BE2C (cell line): ENCODE measurements around the gene RAB22A.

Source experiments
- DNase-seq: peaks from one replicate; pipeline ENCODE4 v3.0.0-alpha.2; 2020
- H3K27me3 ChIP-seq: fragments of 250-450 bp; sonication (Bioruptor Pico); 2 replicates; pipeline ENCODE4 v1.5.1; 2020; ENCODE audit warnings: mild to moderate bottlenecking
- H3K36me3 ChIP-seq: fragments of 250-450 bp; sonication (Bioruptor Pico); 2 replicates; pipeline ENCODE4 v1.5.1; 2020; ENCODE audit warnings: mild to moderate bottlenecking
- H3K4me1 ChIP-seq: fragments of 250-450 bp; sonication (Bioruptor Pico); 2 replicates; pipeline ENCODE4 v1.5.1; 2020
- H3K4me3 ChIP-seq: 2 replicates; pipeline ENCODE4 v1.5.1; 2011; ENCODE audit warnings: low read depth, low read length
- H3K9me3 ChIP-seq: fragments of 250-450 bp; sonication (Bioruptor Pico); 2 replicates; pipeline ENCODE4 v1.5.1; 2020
- CTCF ChIP-seq: IDR thresholded peaks from 2 replicates; pipeline ENCODE4 v1.5.1; 2012; ENCODE audit warnings: mild to moderate bottlenecking, low read depth, low read length

The RAB22A gene

GRCh38 chr20:58402305-58402704, 92.8 kb downstream of the RAB22A start:
- H3K9me3 ChIP-seq = no peaks in the 10 kb centered on the region
- no peak for DNase-seq
- no peak overlapping the region for H3K4me3 ChIP-seq
- no peak for TF ChIP-seq CTCF
- no peaks in the 10 kb centered on the region for H3K27me3 ChIP-seq
- H3K36me3 ChIP-seq = no peaks in the 10 kb centered on the region
- peaks cover 3% of the 10 kb centered on the region; the same call in 1 of the 2 replicates for H3K4me1 ChIP-seq

GRCh38 chr20:58402827-58403226, 93.3 kb downstream of the RAB22A start:
- TF ChIP-seq CTCF = no peak
- no peak for DNase-seq
- no peaks in the 10 kb centered on the region for H3K9me3 ChIP-seq
- H3K36me3 ChIP-seq = no peaks in the 10 kb centered on the region
- H3K4me1 ChIP-seq = peaks cover 3% of the 10 kb centered on the region; the same call in 1 of the 2 replicates
- H3K27me3 ChIP-seq = no peaks in the 10 kb centered on the region
- H3K4me3 ChIP-seq = no peak overlapping the region

- no peak for DNase-seq
- H3K4me3 ChIP-seq = no peak overlapping the region
- H3K4me1 ChIP-seq = peaks cover 3% of the 10 kb centered on the region; the same call in 1 of the 2 replicates
- no peak for TF ChIP-seq CTCF
- H3K36me3 ChIP-seq = no peaks in the 10 kb centered on the region
- no peaks in the 10 kb centered on the region for H3K9me3 ChIP-seq
- no peaks in the 10 kb centered on the region for H3K27me3 ChIP-seq
Observed at GRCh38 chr20:58403272-58403671, 93.8 kb downstream of the RAB22A start.

- H3K27me3 ChIP-seq = no peaks in the 10 kb centered on the region
- H3K36me3 ChIP-seq = no peaks in the 10 kb centered on the region
- H3K9me3 ChIP-seq = no peaks in the 10 kb centered on the region
- DNase-seq = no peak
- no peak for TF ChIP-seq CTCF
- no peak overlapping the region for H3K4me3 ChIP-seq
- peaks cover 3% of the 10 kb centered on the region; the same call in 1 of the 2 replicates for H3K4me1 ChIP-seq
Observed at GRCh38 chr20:58405504-58406291, 96.2 kb downstream of the RAB22A start.

GRCh38 chr20:58406422-58407001, 97.0 kb downstream of the RAB22A start:
- Histone ChIP-seq H3K36me3 (no peaks in the 10 kb centered on the region), H3K27me3 (no peaks in the 10 kb centered on the region), H3K4me1 (peaks cover 3% of the 10 kb centered on the region; the same call in 1 of the 2 replicates), H3K9me3 (no peaks in the 10 kb centered on the region), H3K4me3 (no peak overlapping the region)
- TF ChIP-seq CTCF = no peak
- no peak for DNase-seq
